WTC11 (cell line): ENCODE results near the gene PPP4R4. TPM values are rescaled to one million over a fixed set of nuclear protein-coding genes. Genes with fewer than 3 reads are reported as not detected.

Experiments
- ATAC-seq: fragments of 200-7000 bp; cut with Tn5 transposase; 2 replicates; pipeline ENCODE4 v1.10.0; 2021; ENCODE audit warnings: mild to moderate bottlenecking, moderate library complexity
- CTCF ChIA-PET: fragments of 300-600 bp; sonication (Branson Sonifier 250); formaldehyde crosslinking; loops from one replicate; lab custom pipeline; 2021; ENCODE audit warnings: antibody characterized with exemption; lab: Charles Lee
- POLR2A ChIA-PET: fragments of 350-600 bp; sonication (Branson Sonifier 250); formaldehyde crosslinking; loops from one replicate; lab custom pipeline; 2021; ENCODE audit warnings: antibody characterized with exemption; lab: Charles Lee
- DNase-seq: peaks from one replicate; pipeline ENCODE4 v3.0.0; 2021; ENCODE audit warnings: low spot score
- H3K27ac Mint-ChIP-seq: 2 replicates; pipeline ENCODE4 v1.8.0; 2021; ENCODE audit warnings: mixed read lengths
- H3K27me3 Mint-ChIP-seq: 2 replicates; pipeline ENCODE4 v1.8.0; 2021; ENCODE audit warnings: low read depth, mild to moderate bottlenecking, moderate library complexity, mixed read lengths
- H3K36me3 Mint-ChIP-seq: 2 replicates; pipeline ENCODE4 v1.8.0; 2021; ENCODE audit warnings: mixed read lengths
- H3K4me1 Mint-ChIP-seq: 2 replicates; pipeline ENCODE4 v1.8.0; 2022; ENCODE audit warnings: mixed read lengths
- H3K4me3 Mint-ChIP-seq: 2 replicates; pipeline ENCODE4 v1.8.0; 2021; ENCODE audit warnings: mild to moderate bottlenecking, moderate library complexity, mixed read lengths
- H3K9me3 Mint-ChIP-seq: 2 replicates; pipeline ENCODE4 v1.8.0; 2021; ENCODE audit warnings: mixed read lengths
- ARID4B ChIP-seq: sonication (generic); formaldehyde crosslinking; IDR thresholded peaks from 2 replicates; pipeline ENCODE4 v1.8.0; 2023; ENCODE audit warnings: missing genetic modification reagents, mild to moderate bottlenecking, borderline replicate concordance
- E2F5 ChIP-seq: sonication (generic); formaldehyde crosslinking; IDR thresholded peaks from 2 replicates; pipeline ENCODE4 v1.8.1; 2022; ENCODE audit warnings: mild to moderate bottlenecking, moderate library complexity, missing genetic modification reagents
- FOXJ3 ChIP-seq: sonication (generic); formaldehyde crosslinking; IDR thresholded peaks from 2 replicates; pipeline ENCODE4 v1.9.0; 2021; ENCODE audit warnings: missing genetic modification reagents, mild to moderate bottlenecking, borderline replicate concordance
- NR3C1 ChIP-seq: sonication (generic); formaldehyde crosslinking; conservative IDR thresholded peaks from 2 replicates; pipeline ENCODE4 v1.8.1; 2023; ENCODE audit warnings: low read depth, mild to moderate bottlenecking, missing genetic modification reagents
- OVOL2 ChIP-seq: fragments of 250-450 bp; sonication (Bioruptor Pico); IDR thresholded peaks from 2 replicates; pipeline ENCODE4 v1.9.0; 2021; ENCODE audit warnings: mild to moderate bottlenecking, borderline replicate concordance
- RELA ChIP-seq: sonication (generic); formaldehyde crosslinking; IDR thresholded peaks from 2 replicates; pipeline ENCODE4 v1.8.1; 2022; ENCODE audit warnings: missing genetic modification reagents, mild to moderate bottlenecking, borderline replicate concordance
- ZNF232 ChIP-seq: sonication (generic); formaldehyde crosslinking; IDR thresholded peaks from 2 replicates; pipeline ENCODE4 v1.8.0; 2022; ENCODE audit warnings: mild to moderate bottlenecking, missing genetic modification reagents
- ZNF263 ChIP-seq: sonication (generic); formaldehyde crosslinking; IDR thresholded peaks from 2 replicates; pipeline ENCODE4 v1.8.1; 2022; ENCODE audit warnings: low read depth, mild to moderate bottlenecking, moderate library complexity, missing genetic modification reagents
- ZNF671 ChIP-seq: fragments of 250-450 bp; sonication (Bioruptor Pico); IDR thresholded peaks from 2 replicates; pipeline ENCODE4 v1.8.0; 2021; ENCODE audit warnings: mild to moderate bottlenecking
- total RNA-seq: library from RNA; stranded (reverse); gene quantifications from 3 replicates; pipeline ENCODE4 v1.2.3, GENCODE V29; 2021
- TF ChIP-seq, protein P1 (sequence below): sonication (generic); formaldehyde crosslinking; IDR thresholded peaks from 2 replicates; pipeline ENCODE4 v1.8.0; 2022; ENCODE audit warnings: mild to moderate bottlenecking, missing genetic modification reagents
- TF ChIP-seq, protein P2 (sequence below): sonication (generic); formaldehyde crosslinking; IDR thresholded peaks from 2 replicates; pipeline ENCODE4 v1.8.1; 2023; ENCODE audit warnings: mild to moderate bottlenecking, missing genetic modification reagents, moderate library complexity
- TF ChIP-seq, protein P3 (sequence below): sonication (generic); formaldehyde crosslinking; IDR thresholded peaks from 2 replicates; pipeline ENCODE4 v1.8.1; 2022; ENCODE audit warnings: low read depth, mild to moderate bottlenecking, moderate library complexity, missing genetic modification reagents, borderline replicate concordance
- TF ChIP-seq, protein P4 (sequence below): sonication (generic); formaldehyde crosslinking; IDR thresholded peaks from 2 replicates; pipeline ENCODE4 v1.8.0; 2022; ENCODE audit warnings: mild to moderate bottlenecking, missing genetic modification reagents

PPP4R4 gene
- total RNA-seq, 1 experiment from 2014 or later, result 9.6 TPM

DNA sequence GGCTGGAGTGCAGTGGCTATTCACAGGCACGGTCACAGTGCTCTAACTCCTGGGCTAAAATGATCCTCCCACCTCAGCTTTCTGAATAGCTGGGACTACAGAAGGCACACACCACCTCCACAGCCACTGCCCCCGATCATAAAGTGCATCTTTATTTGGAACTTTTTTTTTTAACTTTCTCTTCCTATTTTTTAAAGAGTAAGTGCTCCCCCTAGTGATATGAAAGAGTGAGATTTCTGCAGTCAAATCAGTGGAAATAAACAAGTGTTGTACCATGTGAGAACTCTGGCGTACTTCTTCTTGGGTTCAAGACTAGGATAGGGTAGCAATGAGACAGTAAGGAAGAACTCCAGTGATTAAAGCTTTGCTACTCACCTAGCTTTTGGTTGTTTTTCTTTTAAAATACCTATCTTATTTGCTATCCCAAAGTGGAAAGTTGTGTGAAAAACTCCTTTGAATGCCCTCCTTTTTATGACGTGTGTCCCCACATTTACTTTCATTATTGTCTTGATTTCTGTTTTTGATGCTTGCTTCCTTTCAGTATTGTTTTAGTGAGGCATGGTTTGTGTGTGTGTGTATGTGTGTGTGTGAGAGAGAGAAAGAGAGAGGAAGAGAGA lies 6.6 kb downstream of the PPP4R4 start:
- TF ChIP-seq, protein P1, sequence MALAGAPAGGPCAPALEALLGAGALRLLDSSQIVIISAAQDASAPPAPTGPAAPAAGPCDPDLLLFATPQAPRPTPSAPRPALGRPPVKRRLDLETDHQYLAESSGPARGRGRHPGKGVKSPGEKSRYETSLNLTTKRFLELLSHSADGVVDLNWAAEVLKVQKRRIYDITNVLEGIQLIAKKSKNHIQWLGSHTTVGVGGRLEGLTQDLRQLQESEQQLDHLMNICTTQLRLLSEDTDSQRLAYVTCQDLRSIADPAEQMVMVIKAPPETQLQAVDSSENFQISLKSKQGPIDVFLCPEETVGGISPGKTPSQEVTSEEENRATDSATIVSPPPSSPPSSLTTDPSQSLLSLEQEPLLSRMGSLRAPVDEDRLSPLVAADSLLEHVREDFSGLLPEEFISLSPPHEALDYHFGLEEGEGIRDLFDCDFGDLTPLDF (CRISPR knock-in tag), result no peak
- TF ChIP-seq OVOL2 (CRISPR knock-in tag), result no peak
- TF ChIP-seq, protein P2, sequence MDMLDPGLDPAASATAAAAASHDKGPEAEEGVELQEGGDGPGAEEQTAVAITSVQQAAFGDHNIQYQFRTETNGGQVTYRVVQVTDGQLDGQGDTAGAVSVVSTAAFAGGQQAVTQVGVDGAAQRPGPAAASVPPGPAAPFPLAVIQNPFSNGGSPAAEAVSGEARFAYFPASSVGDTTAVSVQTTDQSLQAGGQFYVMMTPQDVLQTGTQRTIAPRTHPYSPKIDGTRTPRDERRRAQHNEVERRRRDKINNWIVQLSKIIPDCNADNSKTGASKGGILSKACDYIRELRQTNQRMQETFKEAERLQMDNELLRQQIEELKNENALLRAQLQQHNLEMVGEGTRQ (CRISPR knock-in tag), result no peak
- TF ChIP-seq, protein P3, sequence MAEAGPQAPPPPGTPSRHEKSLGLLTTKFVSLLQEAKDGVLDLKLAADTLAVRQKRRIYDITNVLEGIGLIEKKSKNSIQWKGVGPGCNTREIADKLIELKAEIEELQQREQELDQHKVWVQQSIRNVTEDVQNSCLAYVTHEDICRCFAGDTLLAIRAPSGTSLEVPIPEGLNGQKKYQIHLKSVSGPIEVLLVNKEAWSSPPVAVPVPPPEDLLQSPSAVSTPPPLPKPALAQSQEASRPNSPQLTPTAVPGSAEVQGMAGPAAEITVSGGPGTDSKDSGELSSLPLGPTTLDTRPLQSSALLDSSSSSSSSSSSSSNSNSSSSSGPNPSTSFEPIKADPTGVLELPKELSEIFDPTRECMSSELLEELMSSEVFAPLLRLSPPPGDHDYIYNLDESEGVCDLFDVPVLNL (CRISPR knock-in tag), result no peak
- TF ChIP-seq RELA (CRISPR knock-in tag), result no peak
- no peak for TF ChIP-seq NR3C1 (CRISPR knock-in tag)
- ATAC-seq, result peak; percentile 61
- H3K4me3 Mint-ChIP-seq, result no peak overlapping the region
- peaks cover 36% of the 10 kb centered on the region for H3K4me1 Mint-ChIP-seq
- DNase-seq, result no peak
- no peak overlapping the region for H3K27ac Mint-ChIP-seq
- H3K9me3 Mint-ChIP-seq, result no peaks in the 10 kb centered on the region
- ChIA-PET POLR2A (interaction anchor here (0.6 to 0.7 kb wide), 4 partner anchors 44 to 271 kb away, joined by 3 to 4 read pairs (median 3); no protein-coding TSS in a partner anchor), CTCF (interaction anchor here (0.6 to 2.1 kb wide), 23 partner anchors 8 to 261 kb away, joined by 3 to 40 read pairs (median 4); partner anchors contain the start of gene IFI27L2)
- H3K36me3 Mint-ChIP-seq, result no peaks in the 10 kb centered on the region
- peaks cover 16% of the 10 kb centered on the region for H3K27me3 Mint-ChIP-seq

DNA sequence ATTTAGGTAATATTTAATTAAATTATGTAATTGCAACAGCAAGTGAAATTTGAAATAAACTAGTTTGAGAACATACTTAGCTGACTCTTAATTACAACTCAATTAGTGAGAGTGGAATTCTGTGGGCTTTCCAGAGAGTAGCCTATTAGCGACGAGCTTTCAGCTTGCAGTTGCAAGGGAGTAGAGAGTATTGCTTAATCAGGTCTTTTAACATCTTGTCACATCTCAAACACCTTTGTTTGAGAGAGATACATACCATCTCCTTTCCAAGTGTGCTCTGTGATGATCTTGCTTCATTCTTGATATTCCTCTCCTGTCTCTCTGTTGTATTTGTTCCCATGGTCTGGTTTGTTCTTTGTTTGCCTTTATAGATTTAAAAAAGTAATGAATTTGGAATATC lies 7.7 kb downstream of the PPP4R4 start:
- DNase-seq, result no peak
- Mint-ChIP-seq H3K9me3 (no peaks in the 10 kb centered on the region), H3K27ac (no peak overlapping the region), H3K4me3 (no peak overlapping the region), H3K36me3 (no peaks in the 10 kb centered on the region), H3K4me1 (peaks cover 28% of the 10 kb centered on the region)
- ChIA-PET POLR2A (no interaction called here), CTCF (interaction anchor here (0.6 to 1.3 kb wide), 2 partner anchors 45 to 53 kb away, joined by 4 to 11 read pairs; no protein-coding TSS in a partner anchor)
- TF ChIP-seq ARID4B (CRISPR knock-in tag), result no peak
- TF ChIP-seq, protein P4, sequence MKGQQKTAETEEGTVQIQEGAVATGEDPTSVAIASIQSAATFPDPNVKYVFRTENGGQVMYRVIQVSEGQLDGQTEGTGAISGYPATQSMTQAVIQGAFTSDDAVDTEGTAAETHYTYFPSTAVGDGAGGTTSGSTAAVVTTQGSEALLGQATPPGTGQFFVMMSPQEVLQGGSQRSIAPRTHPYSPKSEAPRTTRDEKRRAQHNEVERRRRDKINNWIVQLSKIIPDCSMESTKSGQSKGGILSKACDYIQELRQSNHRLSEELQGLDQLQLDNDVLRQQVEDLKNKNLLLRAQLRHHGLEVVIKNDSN, result no peak
- TF ChIP-seq ZNF263 (CRISPR knock-in tag), result no peak
- TF ChIP-seq E2F5 (CRISPR knock-in tag), result no peak
- no peak for TF ChIP-seq ZNF232 (CRISPR knock-in tag)
- TF ChIP-seq FOXJ3 (CRISPR knock-in tag), result no peak
- no peak for TF ChIP-seq ZNF671 (CRISPR knock-in tag)
- TF ChIP-seq, all 79 proteins: peak for 0
- peaks cover 5% of the 10 kb centered on the region for H3K27me3 Mint-ChIP-seq
- ATAC-seq, result no peak
